ENCODE data around the gene THY1.

- TF ChIP-seq, protein P1, sequence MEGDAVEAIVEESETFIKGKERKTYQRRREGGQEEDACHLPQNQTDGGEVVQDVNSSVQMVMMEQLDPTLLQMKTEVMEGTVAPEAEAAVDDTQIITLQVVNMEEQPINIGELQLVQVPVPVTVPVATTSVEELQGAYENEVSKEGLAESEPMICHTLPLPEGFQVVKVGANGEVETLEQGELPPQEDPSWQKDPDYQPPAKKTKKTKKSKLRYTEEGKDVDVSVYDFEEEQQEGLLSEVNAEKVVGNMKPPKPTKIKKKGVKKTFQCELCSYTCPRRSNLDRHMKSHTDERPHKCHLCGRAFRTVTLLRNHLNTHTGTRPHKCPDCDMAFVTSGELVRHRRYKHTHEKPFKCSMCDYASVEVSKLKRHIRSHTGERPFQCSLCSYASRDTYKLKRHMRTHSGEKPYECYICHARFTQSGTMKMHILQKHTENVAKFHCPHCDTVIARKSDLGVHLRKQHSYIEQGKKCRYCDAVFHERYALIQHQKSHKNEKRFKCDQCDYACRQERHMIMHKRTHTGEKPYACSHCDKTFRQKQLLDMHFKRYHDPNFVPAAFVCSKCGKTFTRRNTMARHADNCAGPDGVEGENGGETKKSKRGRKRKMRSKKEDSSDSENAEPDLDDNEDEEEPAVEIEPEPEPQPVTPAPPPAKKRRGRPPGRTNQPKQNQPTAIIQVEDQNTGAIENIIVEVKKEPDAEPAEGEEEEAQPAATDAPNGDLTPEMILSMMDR (optimal IDR thresholded peaks at IDR 0.05 in 1 of 3, IDR thresholded peaks at IDR 0.05 in 1 of 3, conservative IDR thresholded peaks at IDR 0.05 in 1 of 3; ENCODE audit: extremely low read depth in 1 of 3, insufficient read depth in 2 of 3, low read length in 3 of 3), result no peak
- TF ChIP-seq EZH2 (IDR thresholded peaks at IDR 0.05; ENCODE audit: low read length), result no peak
These were observed 8.7 kb downstream of the THY1 start for GRCh38 chr11:119414321-119414720.

All from keratinocyte (primary cell).